GM12801 (cell line): ENCODE measurements around the gene LSM4.

Experiments
- TF ChIP-seq, protein P1 (sequence below): IDR thresholded peaks from one replicate; pipeline ENCODE4 v1.5.1; 2011; ENCODE audit warnings: control low read depth; ENCODE audit not compliant: insufficient read length; ENCODE audit errors: extremely low read depth

LSM4 gene

DNA sequence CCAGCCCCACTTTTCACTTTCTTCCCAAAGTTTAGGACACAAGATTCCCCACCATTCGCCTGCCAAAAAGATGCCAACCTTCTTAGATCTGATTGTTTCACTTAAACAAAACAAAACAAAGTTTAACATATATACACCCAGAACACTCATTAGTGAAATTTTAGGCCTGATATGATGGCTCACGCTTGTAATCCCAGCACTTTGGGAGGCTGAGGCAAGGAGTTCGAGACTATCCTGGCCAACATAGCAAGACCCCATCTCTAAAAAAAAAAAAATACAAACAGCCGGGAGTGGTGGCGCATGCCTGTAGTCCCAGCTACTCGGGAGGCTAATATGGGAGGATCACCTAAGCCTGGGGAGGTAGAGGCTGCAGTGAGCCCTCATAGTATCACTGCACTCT is 22.4 kb upstream of the LSM4 start:
- TF ChIP-seq, protein P1, sequence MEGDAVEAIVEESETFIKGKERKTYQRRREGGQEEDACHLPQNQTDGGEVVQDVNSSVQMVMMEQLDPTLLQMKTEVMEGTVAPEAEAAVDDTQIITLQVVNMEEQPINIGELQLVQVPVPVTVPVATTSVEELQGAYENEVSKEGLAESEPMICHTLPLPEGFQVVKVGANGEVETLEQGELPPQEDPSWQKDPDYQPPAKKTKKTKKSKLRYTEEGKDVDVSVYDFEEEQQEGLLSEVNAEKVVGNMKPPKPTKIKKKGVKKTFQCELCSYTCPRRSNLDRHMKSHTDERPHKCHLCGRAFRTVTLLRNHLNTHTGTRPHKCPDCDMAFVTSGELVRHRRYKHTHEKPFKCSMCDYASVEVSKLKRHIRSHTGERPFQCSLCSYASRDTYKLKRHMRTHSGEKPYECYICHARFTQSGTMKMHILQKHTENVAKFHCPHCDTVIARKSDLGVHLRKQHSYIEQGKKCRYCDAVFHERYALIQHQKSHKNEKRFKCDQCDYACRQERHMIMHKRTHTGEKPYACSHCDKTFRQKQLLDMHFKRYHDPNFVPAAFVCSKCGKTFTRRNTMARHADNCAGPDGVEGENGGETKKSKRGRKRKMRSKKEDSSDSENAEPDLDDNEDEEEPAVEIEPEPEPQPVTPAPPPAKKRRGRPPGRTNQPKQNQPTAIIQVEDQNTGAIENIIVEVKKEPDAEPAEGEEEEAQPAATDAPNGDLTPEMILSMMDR: no peak

DNA sequence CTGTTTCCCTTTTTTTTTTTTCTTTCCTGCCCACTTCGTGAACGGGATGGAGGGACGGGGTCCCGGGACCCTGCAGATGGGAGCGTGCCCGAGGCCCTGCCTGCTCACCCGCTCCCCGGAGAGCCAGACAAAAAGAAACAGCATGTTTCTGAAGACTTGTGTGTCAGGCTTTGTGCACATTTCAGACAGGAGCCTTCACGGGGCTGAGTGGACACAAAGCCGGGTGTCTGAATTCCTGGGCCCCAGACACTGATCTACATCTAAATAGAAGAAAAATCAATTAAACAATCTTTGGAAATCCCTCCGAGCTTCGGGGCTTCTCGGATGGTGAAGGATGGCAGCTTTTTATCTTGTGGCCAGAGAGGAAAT is 21.7 kb upstream of the LSM4 start:
- TF ChIP-seq, protein P1: no peak

DNA sequence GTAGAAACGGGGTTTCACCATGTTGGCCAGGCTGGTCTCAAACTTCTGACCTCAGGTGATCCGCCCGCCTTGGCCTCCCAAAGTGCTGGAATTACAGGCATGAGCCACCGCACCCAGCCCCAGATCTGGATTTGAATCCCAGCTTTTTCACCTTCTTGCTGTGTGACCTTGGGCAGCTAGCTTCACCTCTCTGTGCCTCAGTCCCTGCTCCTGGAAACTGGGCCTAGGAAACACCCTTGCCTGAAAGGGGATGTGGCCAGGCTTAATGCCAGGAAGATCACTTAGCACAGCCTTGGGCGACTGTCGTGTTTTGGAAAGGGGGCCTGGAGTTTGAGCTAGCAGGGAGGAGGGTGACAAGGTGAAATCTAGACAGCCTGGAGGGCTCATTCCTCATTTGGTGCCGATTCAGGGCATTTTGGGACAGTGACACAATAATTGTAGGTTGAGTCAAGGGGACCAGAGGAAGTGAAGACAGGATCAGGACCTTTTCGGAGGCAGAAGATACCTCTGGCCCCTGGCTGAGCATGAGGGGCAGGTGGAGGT is 19.3 kb upstream of the LSM4 start:
- TF ChIP-seq, protein P1: no peak

DNA sequence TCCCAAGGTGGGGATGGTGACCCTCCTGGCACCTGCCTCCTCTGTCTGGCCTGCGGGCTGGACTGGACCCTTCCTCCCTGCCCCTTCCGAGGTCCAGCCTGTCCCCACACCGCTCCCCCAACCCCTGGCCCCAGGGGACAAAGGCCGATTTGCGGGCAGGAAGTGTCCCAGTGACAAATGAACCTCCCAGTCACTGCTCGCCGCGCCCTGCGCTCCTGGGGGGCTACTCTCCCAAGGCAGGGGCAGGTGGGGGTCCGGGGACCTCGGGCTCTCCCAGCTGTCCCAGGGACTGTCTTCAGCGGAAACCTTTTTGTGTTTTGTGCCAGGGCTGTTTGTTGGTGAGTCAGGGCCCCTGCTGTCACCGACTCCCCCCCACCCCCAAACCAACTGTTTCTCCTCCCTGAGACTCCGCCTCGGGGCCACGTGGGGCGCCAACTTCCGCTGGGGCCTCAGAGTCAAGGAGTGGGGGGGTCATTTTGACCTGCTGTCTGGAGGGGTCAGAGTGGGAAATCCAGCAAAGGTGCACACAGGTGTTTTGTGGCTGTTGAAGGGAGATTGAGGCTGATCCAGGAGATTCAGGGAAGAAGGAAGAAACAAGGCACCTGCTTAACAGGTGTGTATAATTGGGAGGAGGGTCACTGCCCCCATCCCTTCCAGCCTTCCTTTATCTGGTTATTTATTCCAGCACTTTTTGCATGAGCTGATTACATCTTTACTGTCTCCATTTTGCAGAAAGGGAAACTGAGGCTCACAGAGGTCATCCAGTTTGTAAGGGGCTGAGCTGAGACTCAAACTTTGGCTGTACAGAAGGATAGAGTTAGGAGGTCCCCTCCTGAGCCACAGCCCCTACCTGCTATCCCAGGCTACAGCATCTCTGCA is 18.4 kb upstream of the LSM4 start:
- TF ChIP-seq, protein P1: no peak

DNA sequence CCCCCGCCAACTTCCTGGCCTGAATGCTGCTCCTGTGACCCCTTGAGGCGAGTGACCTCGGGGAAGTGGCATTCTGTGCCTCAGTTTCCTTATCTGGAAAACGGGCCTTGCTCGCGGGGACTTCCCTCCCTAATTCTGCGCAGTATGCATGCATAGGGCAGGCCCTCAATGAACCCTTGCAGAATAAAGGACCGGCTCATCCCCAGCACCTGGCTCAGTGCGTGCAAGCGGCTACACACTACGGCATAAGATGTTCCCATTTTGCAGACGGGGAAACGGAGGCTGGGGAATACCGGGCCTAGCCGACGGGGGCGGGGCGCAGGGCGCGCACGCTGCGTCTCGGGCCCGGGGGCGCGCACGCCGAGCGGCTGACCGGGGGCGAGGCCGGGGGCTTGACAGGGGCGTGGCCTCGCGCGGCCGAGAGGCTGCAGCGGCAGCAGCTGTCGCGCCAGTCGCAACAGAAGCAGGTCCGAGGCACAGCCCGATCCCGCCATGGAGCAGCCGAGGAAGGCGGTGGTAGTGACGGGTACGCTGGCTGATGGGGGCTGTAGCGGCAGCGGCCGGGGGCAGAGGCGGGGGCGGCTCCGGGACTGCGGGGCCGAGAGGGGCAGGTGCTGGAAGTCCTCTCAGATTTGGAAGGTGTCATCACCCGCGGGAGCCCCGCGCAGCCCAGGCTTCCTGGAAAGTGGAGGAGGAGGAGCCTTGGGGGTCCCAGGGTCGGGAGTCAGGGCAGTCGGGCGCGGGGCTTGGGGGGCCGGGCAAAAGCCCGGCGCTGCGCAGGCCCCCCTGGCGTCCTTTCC is 17.5 kb upstream of the LSM4 start, which contains the start of gene PGPEP1:
PGPEP1 (plus strand) TSS at position 409 of the 800 bp plus-strand sequence; CDS start at position 493, 84 bp downstream.
- TF ChIP-seq, protein P1: no peak

DNA sequence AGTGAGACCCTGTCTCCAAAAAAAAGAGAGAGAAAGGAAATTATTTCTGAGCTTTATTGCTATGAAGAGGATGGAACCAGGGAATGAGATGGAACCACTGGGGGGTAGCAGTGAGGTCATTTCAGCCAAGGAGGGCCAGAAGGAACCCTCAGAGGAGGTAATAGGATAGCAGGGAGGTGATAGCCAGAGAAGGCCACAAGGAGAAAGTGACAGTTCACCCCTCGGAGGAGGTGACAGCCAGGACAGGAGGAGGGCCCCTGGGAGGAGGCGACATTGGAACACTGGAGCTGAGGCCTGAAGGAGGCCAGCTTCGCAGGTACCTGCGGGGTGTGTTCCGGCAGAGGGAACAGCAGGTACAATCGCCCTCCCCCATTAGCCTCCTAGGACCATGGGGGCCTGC is 16.8 kb upstream of the LSM4 start:
- TF ChIP-seq, protein P1: no peak

DNA sequence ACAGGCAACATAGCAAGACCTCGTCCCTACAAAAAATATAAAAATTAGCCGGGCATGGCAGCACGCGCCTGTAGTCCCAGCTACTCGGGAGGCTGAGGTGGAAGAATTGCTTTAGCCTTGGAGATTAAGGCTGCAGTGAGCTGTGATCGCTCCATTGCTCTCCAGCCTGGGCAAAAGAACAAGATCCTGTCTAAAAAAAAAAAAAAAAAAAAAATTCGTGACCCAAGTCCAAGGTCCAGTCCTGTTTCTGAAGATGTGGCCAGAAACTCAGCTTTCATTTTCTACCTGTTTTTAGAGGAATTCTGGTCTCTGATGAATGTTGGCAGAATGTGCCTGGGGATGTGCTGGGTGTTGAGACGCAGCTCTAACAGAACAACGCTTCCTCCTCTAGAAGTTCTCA is 15.7 kb upstream of the LSM4 start:
- TF ChIP-seq, protein P1: no peak
